ENCODE measurements around the gene HIKESHI. TPM values are rescaled to one million over a fixed set of nuclear protein-coding genes. Genes with fewer than 3 reads are reported as not detected.

The HIKESHI gene
- total and polyA plus RNA-seq, 2 of the 13 experiments (the other 11 are each of a cell fraction or from before 2014, with no cell fraction given) = 67.8 to 74.8 TPM

GRCh38 chr11:86302092-86302793 is at the start of gene HIKESHI (continued):
- TF ChIP-seq SSRP1 (CRISPR knock-in tag; IDR thresholded peaks at IDR 0.05) (no peak), MXD3 (CRISPR knock-in tag; IDR thresholded peaks at IDR 0.05) (peak; percentile 55; the same call in 1 of the 2 replicates), ATRX (CRISPR knock-in tag; IDR thresholded peaks at IDR 0.05; ENCODE audit: borderline replicate concordance) (no peak), NFKBIZ (CRISPR knock-in tag; IDR thresholded peaks at IDR 0.05) (0 out of 2 replicates have a peak, but pooled peaks have one; percentile 62), ZNF30 (CRISPR knock-in tag; IDR thresholded peaks at IDR 0.05) (no peak), KAT8 (CRISPR knock-in tag; IDR thresholded peaks at IDR 0.05) (peak; percentile 98), KLF16 (CRISPR knock-in tag; IDR thresholded peaks at IDR 0.05) (peak in 1 of 2 experiments; percentile 71; a peak in 1 of 4 replicates), DR1 (CRISPR knock-in tag; IDR thresholded peaks at IDR 0.05) (peak; percentile 39; the same call in 1 of the 2 replicates), ZNF616 (CRISPR knock-in tag; IDR thresholded peaks at IDR 0.05; ENCODE audit: low read depth) (no peak), ARID2 (CRISPR knock-in tag; IDR thresholded peaks at IDR 0.05; ENCODE audit: borderline replicate concordance) (no peak; the same call in 1 of the 2 replicates), XRCC5 (optimal IDR thresholded peaks at IDR 0.05; ENCODE audit: low read length) (peak; percentile 50), ZNF253 (CRISPR knock-in tag; IDR thresholded peaks at IDR 0.05; ENCODE audit: borderline replicate concordance) (no peak), NFKB2 (CRISPR knock-in tag; IDR thresholded peaks at IDR 0.05; ENCODE audit: borderline replicate concordance) (peak; percentile 88; the same call in 1 of the 2 replicates), RXRB (CRISPR knock-in tag; IDR thresholded peaks at IDR 0.05; ENCODE audit: borderline replicate concordance) (peak; percentile 84), ZNF766 (CRISPR knock-in tag; IDR thresholded peaks at IDR 0.05; ENCODE audit: borderline replicate concordance) (peak; percentile 66), RFX3 (CRISPR knock-in tag; IDR thresholded peaks at IDR 0.05) (no peak), ZNF598 (CRISPR knock-in tag; IDR thresholded peaks at IDR 0.05; ENCODE audit: borderline replicate concordance) (peak; percentile 95), ZNF484 (CRISPR knock-in tag; IDR thresholded peaks at IDR 0.05; ENCODE audit: borderline replicate concordance, low read depth) (0 out of 2 replicates have a peak, but pooled peaks have one; percentile 42), PATZ1 (CRISPR knock-in tag; IDR thresholded peaks at IDR 0.05) (peak; percentile 85)
- TF ChIP-seq, protein P1, sequence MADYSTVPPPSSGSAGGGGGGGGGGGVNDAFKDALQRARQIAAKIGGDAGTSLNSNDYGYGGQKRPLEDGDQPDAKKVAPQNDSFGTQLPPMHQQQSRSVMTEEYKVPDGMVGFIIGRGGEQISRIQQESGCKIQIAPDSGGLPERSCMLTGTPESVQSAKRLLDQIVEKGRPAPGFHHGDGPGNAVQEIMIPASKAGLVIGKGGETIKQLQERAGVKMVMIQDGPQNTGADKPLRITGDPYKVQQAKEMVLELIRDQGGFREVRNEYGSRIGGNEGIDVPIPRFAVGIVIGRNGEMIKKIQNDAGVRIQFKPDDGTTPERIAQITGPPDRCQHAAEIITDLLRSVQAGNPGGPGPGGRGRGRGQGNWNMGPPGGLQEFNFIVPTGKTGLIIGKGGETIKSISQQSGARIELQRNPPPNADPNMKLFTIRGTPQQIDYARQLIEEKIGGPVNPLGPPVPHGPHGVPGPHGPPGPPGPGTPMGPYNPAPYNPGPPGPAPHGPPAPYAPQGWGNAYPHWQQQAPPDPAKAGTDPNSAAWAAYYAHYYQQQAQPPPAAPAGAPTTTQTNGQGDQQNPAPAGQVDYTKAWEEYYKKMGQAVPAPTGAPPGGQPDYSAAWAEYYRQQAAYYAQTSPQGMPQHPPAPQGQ (CRISPR knock-in tag; IDR thresholded peaks at IDR 0.05; ENCODE audit: borderline replicate concordance) = 0 out of 2 replicates have a peak, but pooled peaks have one; percentile 39
- TF ChIP-seq, protein P2, sequence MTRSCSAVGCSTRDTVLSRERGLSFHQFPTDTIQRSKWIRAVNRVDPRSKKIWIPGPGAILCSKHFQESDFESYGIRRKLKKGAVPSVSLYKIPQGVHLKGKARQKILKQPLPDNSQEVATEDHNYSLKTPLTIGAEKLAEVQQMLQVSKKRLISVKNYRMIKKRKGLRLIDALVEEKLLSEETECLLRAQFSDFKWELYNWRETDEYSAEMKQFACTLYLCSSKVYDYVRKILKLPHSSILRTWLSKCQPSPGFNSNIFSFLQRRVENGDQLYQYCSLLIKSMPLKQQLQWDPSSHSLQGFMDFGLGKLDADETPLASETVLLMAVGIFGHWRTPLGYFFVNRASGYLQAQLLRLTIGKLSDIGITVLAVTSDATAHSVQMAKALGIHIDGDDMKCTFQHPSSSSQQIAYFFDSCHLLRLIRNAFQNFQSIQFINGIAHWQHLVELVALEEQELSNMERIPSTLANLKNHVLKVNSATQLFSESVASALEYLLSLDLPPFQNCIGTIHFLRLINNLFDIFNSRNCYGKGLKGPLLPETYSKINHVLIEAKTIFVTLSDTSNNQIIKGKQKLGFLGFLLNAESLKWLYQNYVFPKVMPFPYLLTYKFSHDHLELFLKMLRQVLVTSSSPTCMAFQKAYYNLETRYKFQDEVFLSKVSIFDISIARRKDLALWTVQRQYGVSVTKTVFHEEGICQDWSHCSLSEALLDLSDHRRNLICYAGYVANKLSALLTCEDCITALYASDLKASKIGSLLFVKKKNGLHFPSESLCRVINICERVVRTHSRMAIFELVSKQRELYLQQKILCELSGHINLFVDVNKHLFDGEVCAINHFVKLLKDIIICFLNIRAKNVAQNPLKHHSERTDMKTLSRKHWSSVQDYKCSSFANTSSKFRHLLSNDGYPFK (CRISPR knock-in tag; IDR thresholded peaks at IDR 0.05; ENCODE audit: borderline replicate concordance) = peak; percentile 97

Measured in HepG2 (cell line).